K562 (cell line): ENCODE measurements around the gene ENPP6. TPM values are rescaled to one million over a fixed set of nuclear protein-coding genes. Genes with fewer than 3 reads are reported as not detected.

ENCODE experiments used
- ATAC-seq: fragments of 200-7000 bp; cut with Tn5 transposase; 3 replicates; pipeline ENCODE4 v1.9.1; 2020; ENCODE audit warnings: moderate library complexity
- BruUV-seq: library from RNA; stranded (reverse); fragments of 400-500 nt; replicated peaks from 2 replicates; lab custom pipeline; 2021; lab: Mats Ljungman, UMichigan
- CTCF ChIA-PET: fragments of 300-600 bp; formaldehyde crosslinking; extraction: SDS; loops from one replicate; lab custom pipeline; 2021; ENCODE audit warnings: low intra/inter-chr PET ratio; lab: Yijun Ruan, JAX
- POLR2A ChIA-PET: fragments of 300-600, 350-650 bp; sonication (Branson Sonifier 250); formaldehyde crosslinking; extraction: SDS; loops from one replicate; lab custom pipeline; 2021; ENCODE audit warnings: antibody characterized with exemption, inconsistent platforms; lab: Yijun Ruan, JAX
- DNase-seq, 4 experiments: peaks; one replicate each; pipeline versions ENCODE4 v3.0.0 to v3.0.0-alpha.2; 2011 to 2018; ENCODE audit warnings: low spot score in 3 of 4, mixed read lengths in 3 of 4; ENCODE audit errors: extremely low read depth in 1 of 4
- FAIRE-seq: peaks from 2 replicates; lab custom pipeline; 2011; peaks lifted over from hg19 to GRCh38; lab: Jason Lieb, UNC
- H2AFZ ChIP-seq: 2 replicates; pipeline ENCODE4 v1.6.0; 2011; ENCODE audit warnings: low read depth, low read length, control low read depth, inconsistent platforms
- H3K27ac ChIP-seq: fragments of 200-600 bp; 3 replicates; pipeline ENCODE4 v1.8.0; 2011; ENCODE audit warnings: low read depth, mild to moderate bottlenecking, control low read depth, inconsistent platforms, low read length, moderate library complexity, mixed read lengths; ENCODE audit errors: extremely low read depth
- H3K27me3 ChIP-seq, 2 experiments: fragments of 300-600 bp in 1 of 2; 2 replicates in 1 of 2; 3 replicates in 1 of 2; pipeline versions ENCODE4 v1.6.0 to v1.8.0; 2011; ENCODE audit warnings: inconsistent platforms in 2 of 2, low read length in 2 of 2, mild to moderate bottlenecking in 1 of 2, mixed read lengths in 1 of 2, moderate library complexity in 1 of 2; ENCODE audit not compliant: control insufficient read depth in 2 of 2, insufficient read depth in 2 of 2
- H3K36me3 ChIP-seq: fragments of 300-600 bp; 3 replicates; pipeline ENCODE4 v1.8.0; 2011; ENCODE audit warnings: mild to moderate bottlenecking, low read length, inconsistent platforms; ENCODE audit not compliant: control insufficient read depth, insufficient read depth
- H3K4me1 ChIP-seq, 2 experiments: fragments of 200-600 bp in 1 of 2; replicated peaks in 1 of 2; 2 replicates in 1 of 2; 3 replicates in 1 of 2; pipeline versions ENCODE4 v1.5.1 to v1.8.0; 2011; ENCODE audit warnings: inconsistent platforms in 2 of 2, low read length in 2 of 2, mild to moderate bottlenecking in 1 of 2, mixed read lengths in 1 of 2, moderate library complexity in 1 of 2; ENCODE audit not compliant: control insufficient read depth in 2 of 2, insufficient read depth in 2 of 2
- H3K4me2 ChIP-seq: 2 replicates; pipeline ENCODE4 v1.6.1; 2011; ENCODE audit warnings: low read length, control low read depth, inconsistent platforms, mixed read lengths; ENCODE audit not compliant: insufficient read depth
- H3K4me3 ChIP-seq: fragments of 200-600 bp; sonication (generic), shearing (Covaris generic); 2 replicates; pipeline ENCODE4 v1.5.1; 2016; ENCODE audit warnings: control low read depth, inconsistent platforms
- H3K79me2 ChIP-seq: fragments of 200-600 bp; 3 replicates; pipeline ENCODE4 v1.8.0; 2011; ENCODE audit warnings: low read length, inconsistent platforms; ENCODE audit not compliant: control insufficient read depth, insufficient read depth
- H3K9ac ChIP-seq, 2 experiments: 2 replicates each; pipeline versions ENCODE4 v1.6.0 to v1.6.1; 2011; ENCODE audit warnings: low read depth in 2 of 2, low read length in 2 of 2, control low read depth in 1 of 2, inconsistent platforms in 1 of 2, mild to moderate bottlenecking in 1 of 2, mixed read lengths in 1 of 2; ENCODE audit not compliant: insufficient read depth in 1 of 2
- H3K9me1 ChIP-seq: one replicate; pipeline ENCODE4 v1.6.0; 2011; ENCODE audit warnings: inconsistent platforms, mild to moderate bottlenecking, low read length, moderate library complexity; ENCODE audit not compliant: control insufficient read depth, insufficient read depth
- H3K9me3 ChIP-seq: replicated peaks from 2 replicates; pipeline ENCODE4 v1.5.1; 2011; ENCODE audit warnings: low read depth, low read length, inconsistent platforms; ENCODE audit not compliant: control insufficient read depth, insufficient read depth
- H4K20me1 ChIP-seq: replicated peaks from 2 replicates; pipeline ENCODE4 v1.6.1; 2011; ENCODE audit warnings: low read length, inconsistent platforms, mixed read lengths; ENCODE audit not compliant: control insufficient read depth, insufficient read depth
- CBFB ChIP-seq: sonication (generic); formaldehyde crosslinking; IDR thresholded peaks from 2 replicates; pipeline ENCODE4 v1.4.0; 2020; ENCODE audit warnings: mild to moderate bottlenecking, missing genetic modification reagents
- CBX8 ChIP-seq: fragments of 200-600 bp; sonication (generic); IDR thresholded peaks from 2 replicates; pipeline ENCODE4 v1.6.1; 2012; ENCODE audit warnings: borderline replicate concordance, mixed run types, low read depth, mild to moderate bottlenecking, moderate library complexity, mixed read lengths, low read length, control low read depth, inconsistent platforms; ENCODE audit not compliant: poor library complexity, severe bottlenecking; ENCODE audit errors: extremely low read depth
- CREB1 ChIP-seq, 2 experiments: sonication (generic) in 1 of 2; formaldehyde crosslinking in 1 of 2; IDR thresholded peaks; 2 replicates each; pipeline versions ENCODE4 v1.6.1 to v1.8.0; 2012 to 2022; ENCODE audit warnings: inconsistent platforms in 1 of 2, mild to moderate bottlenecking in 1 of 2, missing genetic modification reagents in 1 of 2, moderate library complexity in 1 of 2
- CTBP1 ChIP-seq: fragments of 450-650 bp; IDR thresholded peaks from 2 replicates; pipeline ENCODE4 v1.6.1; 2016; ENCODE audit warnings: borderline replicate concordance
- E2F5 ChIP-seq: sonication (generic); formaldehyde crosslinking; IDR thresholded peaks from 2 replicates; pipeline ENCODE4 v1.8.0; 2022; ENCODE audit warnings: mild to moderate bottlenecking, missing genetic modification reagents
- FOXK2 ChIP-seq, 2 experiments: fragments of 450-650 bp; IDR thresholded peaks in 1 of 2; conservative IDR thresholded peaks in 1 of 2; 2 replicates each; pipeline ENCODE4 v1.6.1; 2016; ENCODE audit warnings: low read depth in 2 of 2, mild to moderate bottlenecking in 1 of 2
- HIVEP1 ChIP-seq: fragments of 250-450 bp; sonication (Bioruptor Pico); IDR thresholded peaks from 2 replicates; pipeline ENCODE4 v1.4.0; 2020; ENCODE audit warnings: mild to moderate bottlenecking
- MNT ChIP-seq, 2 experiments: fragments of 450-650 bp; conservative IDR thresholded peaks; 2 replicates each; pipeline ENCODE4 v1.6.1; 2017; ENCODE audit warnings: mild to moderate bottlenecking in 2 of 2, moderate library complexity in 2 of 2
- NCOA1 ChIP-seq: fragments of 450-650 bp; IDR thresholded peaks from 2 replicates; pipeline ENCODE4 v1.6.1; 2016; ENCODE audit warnings: low read depth
- NELFE ChIP-seq: IDR thresholded peaks from 2 replicates; pipeline ENCODE4 v1.6.1; 2011; ENCODE audit warnings: mild to moderate bottlenecking; ENCODE audit not compliant: insufficient read depth, insufficient read length
- NFE2 ChIP-seq: IDR thresholded peaks from 2 replicates; pipeline ENCODE4 v1.6.1; 2014; ENCODE audit warnings: antibody characterized with exemption, low read depth
- PCBP1 ChIP-seq: fragments of 200-400 bp; formaldehyde crosslinking; IDR thresholded peaks from 2 replicates; pipeline ENCODE4 v1.6.1; 2018; ENCODE audit warnings: mild to moderate bottlenecking, low read depth, low read length; ENCODE audit not compliant: poor library complexity, severe bottlenecking
- TOE1 ChIP-seq, 2 experiments: fragments of 450-650 bp in 1 of 2; sonication (generic) in 1 of 2; formaldehyde crosslinking in 1 of 2; IDR thresholded peaks; 2 replicates each; pipeline versions ENCODE4 v1.7.1 to v1.8.0; 2016 to 2022; ENCODE audit warnings: borderline replicate concordance in 2 of 2, mild to moderate bottlenecking in 2 of 2, antibody characterized with exemption in 1 of 2, inconsistent platforms in 1 of 2, low read depth in 1 of 2, missing genetic modification reagents in 1 of 2, moderate library complexity in 1 of 2
- U2AF2 ChIP-seq: fragments of 200-400 bp; formaldehyde crosslinking; optimal IDR thresholded peaks from 2 replicates; pipeline ENCODE3; 2017; ENCODE audit warnings: low read depth, mild to moderate bottlenecking, low read length
- ZBTB2 ChIP-seq: fragments of 450-650 bp; IDR thresholded peaks from 2 replicates; pipeline ENCODE4 v1.6.1; 2016; ENCODE audit warnings: antibody characterized with exemption
- ZC3H11A ChIP-seq: IDR thresholded peaks from 2 replicates; pipeline ENCODE4 v1.6.1; 2012; ENCODE audit warnings: low read depth, low read length, improper control_type of control experiment
- ZNF444 ChIP-seq: fragments of 250-450 bp; sonication (Bioruptor Pico); IDR thresholded peaks from 2 replicates; pipeline ENCODE4 v1.4.0; 2020; ENCODE audit warnings: mild to moderate bottlenecking, moderate library complexity
- ZNF696 ChIP-seq: fragments of 250-450 bp; sonication (Bioruptor Pico); conservative IDR thresholded peaks from 2 replicates; pipeline ENCODE4 v1.4.0; 2020; ENCODE audit warnings: mild to moderate bottlenecking, moderate library complexity
- WGBS: fragments of 100-300 bp; shearing (Covaris generic); methylation state at CpG from one replicate; pipeline ENCODE4 v1.1.6; 2016; ENCODE audit warnings: low coverage, mixed read lengths; ENCODE audit not compliant: insufficient coverage; ENCODE audit errors: missing lambda C conversion rate; 5-methylcytosine and 5-hydroxymethylcytosine counted together
- in situ Hi-C: fragments of 300-500 bp; cut with MboI; formaldehyde crosslinking; loops from 4 replicates; pipeline ENCODE4 v1.15.0; 2018; ENCODE audit warnings: inconsistent platforms, mixed read lengths
- intact Hi-C: fragments of 100-400 bp; cut with micrococcal nuclease; formaldehyde crosslinking; loops from 2 replicates; pipeline ENCODE4 v1.14.2; 2022
- polyA plus RNA-seq, 8 experiments: library from polyadenylated mRNA; depleted of rRNA in 4 of 8; stranded (reverse) in 5 of 8; unstranded in 3 of 8; fragments of >200 nt; fragmentation: Nextera tagmentation in 2 of 8; fragmentation: Illumina TruSeq in 1 of 8; extraction: Ambion mirVana in 2 of 8; extraction: Trizol in 1 of 8; gene quantifications; 2 replicates each; pipeline versions ENCODE4 v1.2.1 to v1.2.3, GENCODE V29; 2011 to 2014; ENCODE audit warnings: inconsistent platforms in 1 of 8, missing spikeins in 1 of 8
- total RNA-seq, 7 experiments: library from RNA; depleted of rRNA in 6 of 7; stranded (reverse); fragments of >200 nt in 6 of 7; fragmentation: Illumina TruSeq in 2 of 7; extraction: Trizol in 2 of 7; gene quantifications; 2 replicates each; pipeline versions ENCODE4 v1.2.1 to v1.2.3, GENCODE V29; 2011 to 2021; ENCODE audit warnings: low replicate concordance in 1 of 7

Gene ENPP6
- total and polyA plus RNA-seq, 9 of the 15 experiments (the other 6 are each of a cell fraction or from before 2014, with no cell fraction given): 0.29 TPM; not detected in 8

DNA sequence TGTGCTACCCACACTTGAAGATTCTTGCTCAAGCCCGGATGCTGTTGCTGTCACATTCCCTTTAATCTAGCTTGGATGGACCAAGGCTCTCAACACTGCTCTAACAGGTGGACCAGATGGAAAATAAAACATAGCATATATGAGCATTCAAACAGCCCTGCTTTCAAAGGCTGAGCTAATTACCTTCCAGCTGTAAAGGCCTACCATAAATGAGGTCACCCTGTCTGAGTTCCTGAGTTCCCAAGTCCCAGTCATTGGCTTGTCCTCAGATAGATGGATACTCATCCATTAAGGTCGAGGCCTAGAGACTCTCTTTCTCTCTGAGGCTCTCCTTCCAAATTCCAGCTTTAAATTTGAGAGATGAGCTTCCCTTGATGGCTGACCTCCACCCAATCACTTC lies 165.1 kb downstream of the ENPP6 start:
- no peaks in the 10 kb centered on the region for H4K20me1 ChIP-seq
- in situ Hi-C loops (no loop called here), intact Hi-C loops (no loop called here)
- H3K9me3 ChIP-seq: no peaks in the 10 kb centered on the region
- ChIA-PET POLR2A (interaction anchor here (0.6 kb wide), 1 partner anchor 14 kb away, joined by 3 read pairs; no protein-coding TSS in a partner anchor), CTCF (no interaction called here)
- no peak for DNase-seq
- no peak for ATAC-seq
- H3K79me2 ChIP-seq: no peaks in the 10 kb centered on the region
- no peaks in the 10 kb centered on the region for H3K4me1 ChIP-seq
- H3K27me3 ChIP-seq: peaks cover 0 to 17% of the 10 kb centered on the region in 2 experiments; a peak in 3 of 5 replicates
- no peak overlapping the region for H3K27ac ChIP-seq
- WGBS: 0% methylated on average over 2 of the region's 2 CpGs
- no peaks in the 10 kb centered on the region for H3K9me1 ChIP-seq
- H3K4me3 ChIP-seq: no peak overlapping the region
- FAIRE-seq: no peak
- no peak overlapping the region for H3K9ac ChIP-seq
- H3K4me2 ChIP-seq: no peak overlapping the region
- H3K36me3 ChIP-seq: no peaks in the 10 kb centered on the region
- no peak overlapping the region for H2AFZ ChIP-seq
- no TSS peak for BruUV-seq
- TF ChIP-seq NFE2 (no peak), NCOA1 (no peak), PCBP1 (no peak), CTBP1 (no peak), ZNF444 (no peak), CBX8 (no peak), TOE1 (IDR thresholded peaks at IDR 0.05; ENCODE audit: borderline replicate concordance) (no peak), TOE1 (CRISPR knock-in tag; IDR thresholded peaks at IDR 0.05; ENCODE audit: borderline replicate concordance, low read depth) (no peak), HIVEP1 (no peak), CREB1 (IDR thresholded peaks at IDR 0.05) (no peak), CREB1 (CRISPR knock-in tag; IDR thresholded peaks at IDR 0.05) (no peak), ZC3H11A (no peak), E2F5 (CRISPR knock-in tag) (no peak), FOXK2 (conservative IDR thresholded peaks at IDR 0.05 in 1 of 2, IDR thresholded peaks at IDR 0.05 in 1 of 2; ENCODE audit: low read depth in 2 of 2) (no peak), ZBTB2 (no peak), CBFB (CRISPR knock-in tag) (no peak), NELFE (no peak), MNT (conservative IDR thresholded peaks at IDR 0.05) (no peak), U2AF2 (no peak), ZNF696 (CRISPR knock-in tag) (no peak)
